BJ (cell line): ENCODE measurements around the gene CYB561D1. TPM values are rescaled to one million over a fixed set of nuclear protein-coding genes. Genes with fewer than 3 reads are reported as not detected.

Experiments used
- CTCF ChIA-PET: fragments of 350-600 bp; formaldehyde crosslinking; extraction: SDS; loops from one replicate; lab custom pipeline; 2021; ENCODE audit warnings: antibody characterized with exemption, inconsistent platforms; lab: Yijun Ruan, JAX
- POLR2A ChIA-PET: fragments of 300-600 bp; sonication (Branson Sonifier 250); formaldehyde crosslinking; extraction: SDS; loops from one replicate; lab custom pipeline; 2021; ENCODE audit warnings: antibody characterized with exemption; lab: Charles Lee
- DNase-seq: peaks from one replicate; pipeline ENCODE4 v3.0.0-alpha.2; 2011; ENCODE audit warnings: low read depth
- H3K27me3 ChIP-seq: 2 replicates; pipeline ENCODE4 v1.6.0; 2011; ENCODE audit warnings: low read length; ENCODE audit not compliant: control insufficient read depth, insufficient read depth
- H3K36me3 ChIP-seq: 2 replicates; pipeline ENCODE4 v1.5.1; 2011; ENCODE audit warnings: low read length; ENCODE audit not compliant: control insufficient read depth, insufficient read depth
- H3K4me3 ChIP-seq: 2 replicates; pipeline ENCODE4 v1.5.1; 2011; ENCODE audit warnings: low read depth, mild to moderate bottlenecking, control low read depth, low read length
- CTCF ChIP-seq: IDR thresholded peaks from 2 replicates; pipeline ENCODE4 v1.5.1; 2011; ENCODE audit warnings: low read depth, mild to moderate bottlenecking, control low read depth, inconsistent platforms, low read length, moderate library complexity; ENCODE audit not compliant: insufficient read depth
- polyA plus RNA-seq: library from polyadenylated mRNA; depleted of rRNA; stranded (reverse); fragments of >200 nt; gene quantifications from 2 replicates; pipeline ENCODE4 v1.2.3, GENCODE V29; 2011

Gene CYB561D1
- polyA plus RNA-seq, 1 experiment: 10.8 TPM

- Histone ChIP-seq H3K27me3 (no peaks in the 10 kb centered on the region), H3K36me3 (no peaks in the 10 kb centered on the region; the same call in 1 of the 2 replicates), H3K4me3 (no peak overlapping the region)
- ChIA-PET POLR2A (no interaction called here), CTCF (interaction anchor here (3.8 to 32.2 kb wide), 2 partner anchors 10 to 30 kb away, joined by 13 to 1371 read pairs; partner anchors contain the start of genes CYB561D1 and GPR61)
- no peak for TF ChIP-seq CTCF
- no peak for DNase-seq
These were observed 10.0 kb downstream of the CYB561D1 start for GRCh38 chr1:109503935-109504334.

- TF ChIP-seq CTCF: no peak
- no peak for DNase-seq
- POLR2A ChIA-PET: no interaction called here
- Histone ChIP-seq H3K4me3 (no peak overlapping the region), H3K36me3 (no peaks in the 10 kb centered on the region; the same call in 1 of the 2 replicates), H3K27me3 (no peaks in the 10 kb centered on the region)
- CTCF ChIA-PET: interaction anchor here (1.7 to 32.2 kb wide), 4 partner anchors 11 to 29 kb away, joined by 5 to 1371 read pairs (median 12); partner anchors contain the start of genes CYB561D1 and GPR61
These were observed 11.1 kb downstream of the CYB561D1 start for GRCh38 chr1:109504974-109505373.

GRCh38 chr1:109508001-109508872 is 14.3 kb downstream of the CYB561D1 start:
- POLR2A ChIA-PET: interaction anchor here (0.6 kb wide), 1 partner anchor 11 kb away, joined by 3 read pairs; no protein-coding TSS in a partner anchor
- H3K36me3 ChIP-seq: no peaks in the 10 kb centered on the region

GRCh38 chr1:109508873-109509175 is 14.9 kb downstream of the CYB561D1 start:
- peak overlapping the region; percentile 60 for H3K4me3 ChIP-seq
- POLR2A ChIA-PET: no interaction called here
- CTCF ChIA-PET: interaction anchor here (2.2 to 32.2 kb wide), 3 partner anchors 10 to 25 kb away, joined by 6 to 1371 read pairs (median 29); partner anchors contain the start of gene GPR61

More at GRCh38 chr1:109508001-109508872, 14.3 kb downstream of the CYB561D1 start:
- H3K27me3 ChIP-seq: no peaks in the 10 kb centered on the region
- H3K4me3 ChIP-seq: no peak overlapping the region
- CTCF ChIA-PET: interaction anchor here (1.2 to 32.2 kb wide), 5 partner anchors 10 to 26 kb away, joined by 3 to 1371 read pairs (median 6); partner anchors contain the start of gene GPR61
- no peak for TF ChIP-seq CTCF
- no peak for DNase-seq

More at GRCh38 chr1:109508873-109509175, 14.9 kb downstream of the CYB561D1 start:
- DNase-seq: no peak
- TF ChIP-seq CTCF: no peak
- Histone ChIP-seq H3K27me3 (no peaks in the 10 kb centered on the region), H3K36me3 (no peaks in the 10 kb centered on the region)
